Muscle layer of duodenum (tissue), 2 donors: Measurements from ENCODE around the gene PDGFA.

ENCODE experiments used
- H3K27ac ChIP-seq: one replicate; pipeline ENCODE4 v1.7.0; 2013; ENCODE audit warnings: mild to moderate bottlenecking, low read length
- H3K27me3 ChIP-seq: one replicate; pipeline ENCODE4 v1.7.0; 2013; ENCODE audit warnings: low read depth, mild to moderate bottlenecking, control low read depth, low read length
- H3K36me3 ChIP-seq, 2 donors: one replicate each; pipeline ENCODE4 v1.7.0; 2013; ENCODE audit warnings: low read length in 2 of 2, control low read depth in 1 of 2, mild to moderate bottlenecking in 1 of 2; ENCODE audit not compliant: insufficient read depth in 2 of 2, control insufficient read depth in 1 of 2
- H3K4me1 ChIP-seq, 2 donors: one replicate each; pipeline ENCODE4 v1.7.0; 2013; ENCODE audit warnings: low read length in 2 of 2, mild to moderate bottlenecking in 2 of 2, control low read depth in 1 of 2, moderate library complexity in 1 of 2; ENCODE audit not compliant: insufficient read depth in 2 of 2, control insufficient read depth in 1 of 2
- H3K4me3 ChIP-seq, 2 donors: one replicate each; pipeline ENCODE4 v1.7.0; 2013; ENCODE audit warnings: low read length in 2 of 2, low read depth in 1 of 2, mild to moderate bottlenecking in 1 of 2
- H3K9me3 ChIP-seq, 2 donors: one replicate each; pipeline ENCODE4 v1.7.0; 2013; ENCODE audit warnings: low read length in 2 of 2, control low read depth in 1 of 2, mild to moderate bottlenecking in 1 of 2; ENCODE audit not compliant: control insufficient read depth in 1 of 2
- donor health status: healthy.

Gene PDGFA

GRCh38 chr7:512541-513311, 6.9 kb downstream of the PDGFA start:
- Histone ChIP-seq H3K4me3 (no peak overlapping the region), H3K27me3 (no peaks in the 10 kb centered on the region), H3K27ac (no peak overlapping the region), H3K9me3 (no peaks in the 10 kb centered on the region), H3K4me1 (peaks cover 0 to 35% of the 10 kb centered on the region in 2 donors), H3K36me3 (peaks cover 0 to 28% of the 10 kb centered on the region in 2 donors)

- H3K27ac ChIP-seq: no peak overlapping the region
- H3K27me3 ChIP-seq: no peaks in the 10 kb centered on the region
- no peaks in the 10 kb centered on the region for H3K9me3 ChIP-seq
- H3K4me3 ChIP-seq: no peak overlapping the region
- H3K36me3 ChIP-seq: peaks cover 0 to 33% of the 10 kb centered on the region in 2 donors
- peaks cover 0 to 35% of the 10 kb centered on the region in 2 donors for H3K4me1 ChIP-seq
Observed at GRCh38 chr7:512146-512510, 7.5 kb downstream of the PDGFA start.

GRCh38 chr7:511476-512145, 8.0 kb downstream of the PDGFA start:
- Histone ChIP-seq H3K4me1 (peaks cover 0 to 35% of the 10 kb centered on the region in 2 donors), H3K27me3 (no peaks in the 10 kb centered on the region), H3K36me3 (peaks cover 0 to 39% of the 10 kb centered on the region in 2 donors), H3K4me3 (no peak overlapping the region), H3K27ac (no peak overlapping the region), H3K9me3 (no peaks in the 10 kb centered on the region)

- H3K27me3 ChIP-seq: no peaks in the 10 kb centered on the region
- peaks cover 5 to 40% of the 10 kb centered on the region in 2 donors for H3K36me3 ChIP-seq
- no peaks in the 10 kb centered on the region for H3K9me3 ChIP-seq
- H3K4me3 ChIP-seq: no peak overlapping the region
- H3K4me1 ChIP-seq: peaks cover 0 to 34% of the 10 kb centered on the region in 2 donors
- no peak overlapping the region for H3K27ac ChIP-seq
Observed at GRCh38 chr7:510782-511281, 8.8 kb downstream of the PDGFA start.

- peaks cover 8 to 40% of the 10 kb centered on the region in 2 donors for H3K36me3 ChIP-seq
- peaks cover 0 to 31% of the 10 kb centered on the region in 2 donors for H3K4me1 ChIP-seq
Observed at GRCh38 chr7:510131-510481, 9.5 kb downstream of the PDGFA start.

GRCh38 chr7:509426-510130, 10.1 kb downstream of the PDGFA start:
- Histone ChIP-seq H3K4me3 (no peak overlapping the region), H3K27ac (no peak overlapping the region), H3K36me3 (peaks cover 8 to 40% of the 10 kb centered on the region in 2 donors), H3K27me3 (no peaks in the 10 kb centered on the region), H3K4me1 (peaks cover 0 to 31% of the 10 kb centered on the region in 2 donors), H3K9me3 (no peaks in the 10 kb centered on the region)

More at GRCh38 chr7:510131-510481, 9.5 kb downstream of the PDGFA start:
- Histone ChIP-seq H3K27me3 (no peaks in the 10 kb centered on the region), H3K27ac (no peak overlapping the region), H3K4me3 (no peak overlapping the region), H3K9me3 (no peaks in the 10 kb centered on the region)

GRCh38 chr7:508461-509170, 11.0 kb downstream of the PDGFA start:
- no peak overlapping the region for H3K4me3 ChIP-seq
- peaks cover 8 to 40% of the 10 kb centered on the region in 2 donors for H3K36me3 ChIP-seq
- H3K27ac ChIP-seq: no peak overlapping the region
- peaks cover 0 to 35% of the 10 kb centered on the region in 2 donors for H3K4me1 ChIP-seq
- H3K9me3 ChIP-seq: no peaks in the 10 kb centered on the region
- no peaks in the 10 kb centered on the region for H3K27me3 ChIP-seq

- Histone ChIP-seq H3K27ac (no peak overlapping the region), H3K27me3 (no peaks in the 10 kb centered on the region), H3K4me3 (no peak overlapping the region), H3K4me1 (peaks cover 5 to 26% of the 10 kb centered on the region in 2 donors), H3K9me3 (no peaks in the 10 kb centered on the region), H3K36me3 (peaks cover 8 to 40% of the 10 kb centered on the region in 2 donors)
Observed at GRCh38 chr7:507623-508300, 11.9 kb downstream of the PDGFA start.

- Histone ChIP-seq H3K36me3 (peaks cover 8 to 40% of the 10 kb centered on the region in 2 donors), H3K27me3 (no peaks in the 10 kb centered on the region), H3K4me3 (no peak overlapping the region), H3K27ac (no peak overlapping the region), H3K9me3 (no peaks in the 10 kb centered on the region), H3K4me1 (peaks cover 5 to 23% of the 10 kb centered on the region in 2 donors)
Observed at GRCh38 chr7:506921-507622, 12.6 kb downstream of the PDGFA start.

GRCh38 chr7:506391-506831, 13.2 kb downstream of the PDGFA start:
- H3K4me1 ChIP-seq: peaks cover 5 to 23% of the 10 kb centered on the region in 2 donors
- no peak overlapping the region for H3K27ac ChIP-seq
- H3K4me3 ChIP-seq: no peak overlapping the region

More at GRCh38 chr7:506391-506831, 13.2 kb downstream of the PDGFA start:
- Histone ChIP-seq H3K9me3 (no peaks in the 10 kb centered on the region), H3K27me3 (no peaks in the 10 kb centered on the region), H3K36me3 (peaks cover 10 to 37% of the 10 kb centered on the region in 2 donors)
